ENCODE data around the gene ARHGAP44.
A peak's percentile ranks its signal among the peaks of the same experiment; 100 is the strongest.

The ARHGAP44 gene

GRCh38 chr17:12909046-12909445 is 119.7 kb downstream of the ARHGAP44 start:
- no peak overlapping the region for H3K4me3 ChIP-seq (replicated peaks in 1 of 2; ENCODE audit: low read depth in 2 of 2, low read length in 2 of 2)
- no peak for DNase-seq (ENCODE audit: low read depth in 2 of 2)
- TF ChIP-seq CTCF (IDR thresholded peaks at IDR 0.05; ENCODE audit: low read depth, low read length): no peak

- H3K4me3 ChIP-seq (replicated peaks in 1 of 2; ENCODE audit: low read depth in 2 of 2, low read length in 2 of 2): no peak overlapping the region
- TF ChIP-seq CTCF (IDR thresholded peaks at IDR 0.05; ENCODE audit: low read depth, low read length): no peak
- no peak for DNase-seq (ENCODE audit: low read depth in 2 of 2)
These were observed 120.2 kb downstream of the ARHGAP44 start for GRCh38 chr17:12909511-12909910.

- no peak overlapping the region for H3K4me3 ChIP-seq (replicated peaks in 1 of 2; ENCODE audit: low read depth in 2 of 2, low read length in 2 of 2)
- TF ChIP-seq CTCF (IDR thresholded peaks at IDR 0.05; ENCODE audit: low read depth, low read length): no peak
- DNase-seq (ENCODE audit: low read depth in 2 of 2): peak; percentile 27 to 63
These were observed 121.9 kb downstream of the ARHGAP44 start for GRCh38 chr17:12911239-12911638.

- no peak for TF ChIP-seq CTCF (IDR thresholded peaks at IDR 0.05; ENCODE audit: low read depth, low read length)
- H3K4me3 ChIP-seq (replicated peaks in 1 of 2; ENCODE audit: low read depth in 2 of 2, low read length in 2 of 2): no peak overlapping the region
- DNase-seq (ENCODE audit: low read depth in 2 of 2): no peak
These were observed 128.1 kb downstream of the ARHGAP44 start for GRCh38 chr17:12917399-12917798.

GRCh38 chr17:12918142-12918541 is 128.8 kb downstream of the ARHGAP44 start:
- no peak for TF ChIP-seq CTCF (IDR thresholded peaks at IDR 0.05; ENCODE audit: low read depth, low read length)
- no peak overlapping the region for H3K4me3 ChIP-seq (replicated peaks in 1 of 2; ENCODE audit: low read depth in 2 of 2, low read length in 2 of 2)
- DNase-seq (ENCODE audit: low read depth in 2 of 2): peak in 1 of 2 donors; percentile 33

GRCh38 chr17:12922120-12922519 is 132.8 kb downstream of the ARHGAP44 start:
- no peak for DNase-seq (ENCODE audit: low read depth in 2 of 2)
- no peak for TF ChIP-seq CTCF (IDR thresholded peaks at IDR 0.05; ENCODE audit: low read depth, low read length)
- H3K4me3 ChIP-seq (replicated peaks in 1 of 2; ENCODE audit: low read depth in 2 of 2, low read length in 2 of 2): no peak overlapping the region

- DNase-seq (ENCODE audit: low read depth in 2 of 2): no peak
- no peak for TF ChIP-seq CTCF (IDR thresholded peaks at IDR 0.05; ENCODE audit: low read depth, low read length)
- no peak overlapping the region for H3K4me3 ChIP-seq (replicated peaks in 1 of 2; ENCODE audit: low read depth in 2 of 2, low read length in 2 of 2)
These were observed 135.3 kb downstream of the ARHGAP44 start for GRCh38 chr17:12924614-12925013.

All from cardiac fibroblast (primary cell).